ENCODE results near the gene GADL1.

The GADL1 gene

GRCh38 chr3:30878862-30879261, 15.6 kb downstream of the GADL1 start:
- DNase-seq (ENCODE audit: low spot score): no peak

DNA sequence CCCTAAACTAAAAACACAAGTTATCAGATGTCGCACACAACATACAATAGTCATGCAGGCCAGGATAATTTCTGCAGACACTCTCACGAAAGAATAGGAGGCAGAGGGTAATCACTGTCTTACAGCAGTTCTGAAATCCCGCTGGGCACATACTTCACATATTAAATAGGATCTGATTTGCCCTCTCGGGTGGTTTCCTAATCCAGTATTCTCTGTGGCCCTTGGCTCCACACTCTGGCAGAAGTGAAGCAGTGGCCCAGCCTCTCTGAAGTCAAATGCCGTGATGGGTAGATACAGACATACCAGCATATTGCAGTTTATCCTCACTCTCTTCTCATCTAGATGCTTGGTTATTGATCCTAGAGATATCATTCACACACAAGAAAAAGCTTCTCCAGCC, 19.0 kb downstream of the GADL1 start:
- DNase-seq (ENCODE audit: low spot score): no peak

- DNase-seq (ENCODE audit: low spot score): no peak
These were observed 20.8 kb downstream of the GADL1 start for GRCh38 chr3:30873671-30874070.

DNA sequence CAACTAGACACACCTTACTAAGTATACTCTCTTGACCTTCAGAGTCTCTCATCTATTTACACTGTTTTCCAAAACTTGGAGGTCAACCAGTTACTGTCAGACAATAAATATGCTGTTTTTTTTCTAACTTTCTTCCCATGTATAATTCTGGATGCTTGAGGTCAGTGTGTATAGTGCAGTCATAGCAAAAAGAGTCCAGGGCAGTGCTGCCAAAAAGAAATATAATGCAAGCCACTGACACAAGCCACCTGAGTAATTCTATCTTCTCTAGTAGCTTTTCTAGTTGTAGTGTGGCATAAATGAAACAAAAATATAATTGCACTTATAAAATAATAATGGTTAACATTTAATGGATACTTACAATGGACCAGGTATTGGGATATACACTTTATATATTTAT, 21.6 kb downstream of the GADL1 start:
- DNase-seq (ENCODE audit: low spot score): no peak

DNA sequence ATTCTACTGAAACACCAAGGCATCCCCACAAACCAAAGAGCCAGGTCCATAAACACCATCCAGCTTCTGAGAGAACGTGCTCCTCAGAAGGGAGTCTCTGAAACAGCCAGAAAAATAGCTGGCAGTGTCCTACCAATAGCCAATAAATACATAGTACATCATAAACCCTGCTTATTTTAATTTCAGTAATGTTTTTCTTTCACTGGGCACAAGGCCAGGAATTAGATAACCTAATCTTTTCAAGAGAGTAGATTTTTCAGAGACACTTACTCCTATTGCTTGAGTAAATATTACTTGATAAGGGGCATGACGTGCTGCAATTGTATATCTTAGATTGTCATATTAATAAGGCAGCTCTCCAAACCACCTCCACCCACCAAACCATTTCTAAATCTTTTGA, 22.7 kb downstream of the GADL1 start:
- no peak for DNase-seq (ENCODE audit: low spot score)

GRCh38 chr3:30864836-30865235, 29.6 kb downstream of the GADL1 start:
- no peak for DNase-seq (ENCODE audit: low spot score)

DNA sequence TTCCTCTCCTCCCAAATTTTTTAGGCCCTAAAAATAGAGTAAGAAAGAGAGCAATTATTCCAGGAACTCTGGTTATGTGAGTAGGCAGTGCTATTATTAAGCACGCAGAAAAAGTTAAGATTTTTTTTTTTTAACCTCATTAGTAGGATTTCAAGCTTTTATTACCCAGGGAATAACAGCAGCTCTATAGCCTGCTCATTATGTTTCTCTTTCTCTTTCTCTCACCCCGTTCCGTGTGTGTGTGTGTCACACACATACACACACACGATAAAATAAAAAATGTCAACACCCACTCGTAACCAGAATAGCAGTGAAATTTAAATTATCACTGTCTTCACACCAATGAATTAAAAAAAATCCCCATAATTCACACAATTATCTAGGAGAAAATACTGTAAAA, 30.3 kb downstream of the GADL1 start:
- no peak for DNase-seq (ENCODE audit: low spot score)

- DNase-seq (ENCODE audit: low spot score): no peak
These were observed 32.5 kb downstream of the GADL1 start for GRCh38 chr3:30862004-30862403.

DNA sequence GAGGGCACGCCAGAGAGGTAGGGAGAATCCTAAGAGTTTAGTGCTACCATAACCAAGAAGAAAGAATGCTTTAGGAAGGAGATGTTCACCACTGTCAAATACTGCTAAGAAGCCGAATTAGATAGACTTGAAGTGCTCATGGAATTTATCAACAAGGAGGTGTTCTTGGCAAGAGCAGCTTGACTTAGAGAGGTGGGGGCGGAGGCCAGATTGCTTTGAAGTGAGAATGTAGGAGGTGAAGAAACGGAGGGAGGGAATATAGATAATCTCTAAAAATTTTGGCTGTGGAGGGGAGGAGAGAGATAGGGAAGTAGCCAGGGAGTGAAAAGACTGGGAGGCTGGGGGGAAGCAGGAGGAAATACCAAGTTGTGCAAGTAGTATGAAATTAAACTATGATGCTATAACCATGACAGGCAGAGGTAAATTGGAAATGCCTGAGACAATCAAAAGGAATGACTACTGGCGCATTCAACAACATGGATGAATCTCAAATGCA, 35.5 kb downstream of the GADL1 start:
- DNase-seq (ENCODE audit: low spot score): no peak

- peak; percentile 6 for DNase-seq (ENCODE audit: low spot score)
These were observed 38.8 kb downstream of the GADL1 start for GRCh38 chr3:30855400-30856292.

- no peak for DNase-seq (ENCODE audit: low spot score)
These were observed 41.6 kb downstream of the GADL1 start for GRCh38 chr3:30852833-30853232.

GRCh38 chr3:30848087-30848779, 46.2 kb downstream of the GADL1 start:
- no peak for DNase-seq (ENCODE audit: low spot score)

DNA sequence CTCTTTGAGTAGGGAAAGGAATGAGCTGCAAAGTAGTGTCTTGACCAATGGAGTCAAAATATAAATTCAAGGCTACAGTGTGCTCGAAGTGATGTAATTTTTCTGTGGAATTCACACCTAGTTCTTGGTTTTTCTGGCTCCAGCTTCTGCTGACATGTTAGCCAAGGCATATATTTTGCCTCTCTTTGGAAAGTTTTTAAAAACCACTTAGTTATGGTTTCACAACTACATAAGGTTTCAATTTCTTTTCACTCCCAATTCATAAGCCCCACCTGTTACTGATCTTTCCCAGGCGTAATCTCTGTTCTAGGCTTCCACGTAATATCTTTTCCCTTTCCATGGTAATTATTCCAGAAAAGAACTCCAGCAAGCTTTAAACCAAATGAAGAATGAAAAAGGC, 46.9 kb downstream of the GADL1 start:
- DNase-seq (ENCODE audit: low spot score): no peak

GRCh38 chr3:30845606-30846005, 48.9 kb downstream of the GADL1 start:
- DNase-seq (ENCODE audit: low spot score): no peak

- no peak for DNase-seq (ENCODE audit: low spot score)
These were observed 50.6 kb downstream of the GADL1 start for GRCh38 chr3:30843877-30844276.

DNA sequence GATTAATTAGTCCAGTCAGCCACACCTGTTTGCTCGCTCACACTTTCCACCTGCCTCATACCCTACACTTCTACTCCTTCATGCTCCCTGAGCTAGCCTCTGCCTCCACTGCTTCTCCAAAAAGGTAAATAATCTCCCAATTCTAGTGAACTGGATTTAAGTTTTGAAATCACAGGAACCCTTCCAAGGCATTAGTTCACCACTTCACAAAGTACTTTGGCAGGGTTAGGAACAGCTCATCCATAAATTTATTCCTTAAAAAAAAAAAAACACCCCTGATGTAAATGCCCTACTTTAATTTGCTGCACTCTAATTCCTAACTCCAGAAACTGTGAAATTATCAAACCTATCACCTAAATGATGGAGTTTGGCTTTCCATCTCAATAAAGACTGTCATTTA, 58.3 kb downstream of the GADL1 start:
- no peak for DNase-seq (ENCODE audit: low spot score)

DNA sequence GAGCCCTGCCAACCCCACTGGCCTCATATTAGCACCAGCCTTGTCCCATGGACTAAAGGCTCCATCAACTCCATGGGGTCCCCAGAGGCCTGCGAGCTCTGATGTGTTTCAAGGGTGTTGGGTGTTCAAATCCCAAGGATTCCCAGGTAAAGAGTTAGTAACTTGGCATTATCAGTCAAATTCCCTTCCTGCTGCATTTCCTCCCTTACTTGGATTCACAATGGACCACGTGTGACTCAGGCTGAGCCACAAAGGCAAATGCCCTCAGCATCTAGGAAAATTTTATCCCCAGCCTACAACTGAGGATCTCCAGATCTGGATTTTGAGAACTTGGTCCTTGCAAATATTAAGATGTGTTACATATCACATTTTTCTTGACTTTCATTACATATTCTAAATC, 58.8 kb downstream of the GADL1 start:
- DNase-seq (ENCODE audit: low spot score): no peak

DNA sequence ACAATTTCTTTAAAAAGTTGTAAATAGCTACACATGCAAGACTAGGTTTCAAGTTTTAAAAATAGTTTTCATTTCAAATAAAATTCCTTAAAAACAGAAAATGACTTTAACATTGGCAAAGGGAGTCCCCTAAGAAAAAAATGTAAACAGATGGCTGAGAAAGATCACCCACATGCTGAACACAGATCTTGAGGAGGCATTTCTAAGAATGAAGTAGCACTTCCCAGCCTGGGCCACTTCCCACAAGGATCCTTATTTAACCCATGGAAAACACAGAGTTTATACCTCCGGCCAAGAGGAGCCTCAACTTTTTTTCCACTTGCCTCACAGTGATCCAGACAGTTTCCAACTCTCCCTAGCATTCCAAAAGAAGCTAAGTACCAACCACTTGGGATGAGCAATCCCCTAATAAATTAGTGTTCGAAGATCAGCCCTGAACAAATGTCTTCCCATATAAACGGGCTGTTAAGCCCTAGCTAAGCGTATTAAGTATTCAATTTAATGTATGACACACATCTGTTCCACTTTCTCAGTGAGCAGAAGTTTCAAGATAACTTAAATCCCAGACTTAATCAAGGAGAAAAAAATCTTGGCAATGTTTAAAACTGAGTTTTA, 61.4 kb downstream of the GADL1 start:
- DNase-seq (ENCODE audit: low spot score): no peak

DNA sequence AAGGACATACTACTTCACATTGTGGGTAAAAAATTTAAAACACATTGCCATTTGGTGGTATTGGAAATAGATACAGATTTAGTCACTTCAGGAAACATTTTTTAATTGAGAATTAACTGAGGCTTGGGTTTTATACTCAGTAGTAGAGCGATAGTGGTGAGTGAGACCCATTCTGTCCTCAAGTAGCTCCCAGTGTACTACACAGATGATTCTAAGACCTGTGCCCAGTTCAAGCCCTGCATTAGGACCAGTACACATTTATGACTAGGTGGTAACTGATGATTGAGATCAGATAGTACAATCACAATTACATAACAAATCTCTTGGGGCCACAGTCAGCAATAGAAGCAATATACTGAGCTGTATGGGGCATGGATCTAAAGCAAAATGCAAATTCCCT, 67.4 kb downstream of the GADL1 start:
- DNase-seq (ENCODE audit: low spot score): no peak

DNA sequence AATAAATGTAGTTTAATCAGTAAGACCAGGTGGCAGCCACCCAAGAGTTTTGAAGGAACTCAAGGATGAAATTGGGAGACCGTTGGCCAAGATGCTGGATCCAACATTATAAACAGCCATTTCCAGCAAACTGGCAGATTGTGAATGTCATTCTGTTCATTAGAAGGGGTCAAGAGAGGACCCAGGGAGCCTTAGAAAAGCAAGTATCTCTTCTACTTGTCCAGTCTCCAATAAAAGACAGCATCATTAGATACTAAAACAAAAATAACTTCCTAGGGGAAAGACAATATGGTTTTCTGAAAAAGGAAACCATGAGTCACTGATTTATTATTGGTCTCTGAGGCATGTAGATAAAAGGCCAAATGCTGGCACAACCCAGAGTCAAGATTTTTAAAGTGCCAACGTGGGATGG, 67.9 kb downstream of the GADL1 start:
- DNase-seq (ENCODE audit: low spot score): no peak

DNA sequence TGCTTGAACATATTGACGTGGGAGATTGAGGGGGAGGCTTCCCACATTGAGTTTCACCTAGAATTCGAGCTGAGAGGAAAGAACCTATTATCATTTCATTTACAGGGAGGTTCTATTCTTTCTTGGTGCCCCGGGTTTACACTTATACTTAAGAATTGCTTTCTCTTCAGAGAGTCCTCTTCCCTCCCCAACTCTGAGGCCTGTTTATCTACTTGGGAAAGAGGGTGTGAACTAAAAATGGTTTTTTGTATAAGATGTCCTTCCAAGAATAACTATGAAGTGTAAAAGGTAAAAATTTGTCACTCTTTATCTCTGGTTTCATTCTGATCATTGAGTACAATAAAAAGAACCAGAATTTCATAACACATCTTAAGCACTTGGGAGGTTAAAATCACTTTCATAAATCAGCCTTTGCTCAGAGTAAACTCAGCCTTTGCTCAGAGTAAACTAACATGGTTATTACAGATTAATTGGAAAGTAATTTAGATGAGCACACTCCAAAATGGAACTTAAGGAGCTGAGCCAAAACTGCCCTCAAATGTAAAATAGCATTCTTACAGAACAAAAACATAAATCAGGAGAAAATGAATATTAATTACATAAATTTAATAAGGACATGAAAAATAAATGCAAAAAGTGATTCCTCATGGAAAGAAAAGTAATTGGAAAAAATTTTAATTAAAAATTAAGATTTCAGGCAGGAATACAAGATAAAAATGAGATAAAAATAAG, 75.2 kb downstream of the GADL1 start:
- no peak for DNase-seq (ENCODE audit: low spot score)

DNA sequence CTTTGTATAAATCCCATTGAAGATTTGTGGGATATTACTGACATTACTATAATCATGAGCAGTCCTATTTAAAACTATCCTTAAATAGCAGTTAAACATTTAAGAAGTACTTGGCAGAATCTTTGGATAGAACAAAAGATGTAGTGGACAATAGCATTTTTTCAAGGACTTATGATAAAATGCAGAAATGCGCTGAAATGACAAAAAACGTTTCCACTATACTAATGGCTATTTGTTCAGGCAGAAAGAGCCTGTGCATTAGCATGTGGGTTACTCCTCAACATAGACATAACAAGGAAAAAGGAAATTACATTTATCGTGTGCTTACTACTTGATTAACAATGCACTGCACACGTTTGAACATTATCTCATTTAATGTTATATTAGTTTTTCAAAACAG, 80.7 kb downstream of the GADL1 start:
- no peak for DNase-seq (ENCODE audit: low spot score)

Measured in SK-N-DZ (cell line).